ENCODE data around the gene PACRG.

DNA sequence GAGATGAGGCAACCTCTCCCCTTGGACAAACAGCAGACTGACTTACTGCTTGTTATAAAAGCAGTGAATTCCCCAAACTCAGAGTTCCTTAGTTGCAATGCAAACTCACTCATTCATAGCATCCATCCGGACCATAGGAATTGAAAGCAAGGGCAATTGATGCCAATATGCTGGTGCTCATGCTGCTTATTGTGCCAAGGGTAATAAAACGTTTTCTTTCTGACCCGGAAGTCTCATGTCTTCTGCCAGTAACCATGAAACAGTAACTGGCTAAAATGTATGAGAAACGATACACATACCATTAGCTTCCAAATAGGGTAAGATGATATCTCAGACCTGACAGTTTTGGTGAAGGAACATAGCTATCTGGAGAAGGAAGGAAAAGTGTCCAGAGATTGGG lies 18.3 kb upstream of the PACRG start:
- TF ChIP-seq POLR2A (IDR thresholded peaks at IDR 0.05): no peak
- TF ChIP-seq, protein P1, sequence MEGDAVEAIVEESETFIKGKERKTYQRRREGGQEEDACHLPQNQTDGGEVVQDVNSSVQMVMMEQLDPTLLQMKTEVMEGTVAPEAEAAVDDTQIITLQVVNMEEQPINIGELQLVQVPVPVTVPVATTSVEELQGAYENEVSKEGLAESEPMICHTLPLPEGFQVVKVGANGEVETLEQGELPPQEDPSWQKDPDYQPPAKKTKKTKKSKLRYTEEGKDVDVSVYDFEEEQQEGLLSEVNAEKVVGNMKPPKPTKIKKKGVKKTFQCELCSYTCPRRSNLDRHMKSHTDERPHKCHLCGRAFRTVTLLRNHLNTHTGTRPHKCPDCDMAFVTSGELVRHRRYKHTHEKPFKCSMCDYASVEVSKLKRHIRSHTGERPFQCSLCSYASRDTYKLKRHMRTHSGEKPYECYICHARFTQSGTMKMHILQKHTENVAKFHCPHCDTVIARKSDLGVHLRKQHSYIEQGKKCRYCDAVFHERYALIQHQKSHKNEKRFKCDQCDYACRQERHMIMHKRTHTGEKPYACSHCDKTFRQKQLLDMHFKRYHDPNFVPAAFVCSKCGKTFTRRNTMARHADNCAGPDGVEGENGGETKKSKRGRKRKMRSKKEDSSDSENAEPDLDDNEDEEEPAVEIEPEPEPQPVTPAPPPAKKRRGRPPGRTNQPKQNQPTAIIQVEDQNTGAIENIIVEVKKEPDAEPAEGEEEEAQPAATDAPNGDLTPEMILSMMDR (IDR thresholded peaks at IDR 0.05): no peak
- no peak for TF ChIP-seq POLR2AphosphoS5 (IDR thresholded peaks at IDR 0.05)
